HPDE6-E6E7 (cell line): Measurements from ENCODE around the gene SEC14L6.
"Not testable (repeated sequence)": the region's sequence is repeated elsewhere in the genome, so short reads cannot be mapped to it uniquely, and the experiment has no call there.

Source experiments
- DNase-seq: peaks from one replicate; pipeline ENCODE4 v3.0.0; 2011; ENCODE audit warnings: missing footprints; ENCODE audit errors: extremely low spot score

Gene SEC14L6

GRCh38 chr22:30566125-30566524, 19.6 kb upstream of the SEC14L6 start:
- no peak for DNase-seq

GRCh38 chr22:30565341-30565740, 18.8 kb upstream of the SEC14L6 start:
- no peak for DNase-seq

- DNase-seq = no peak
These were observed 18.2 kb upstream of the SEC14L6 start for GRCh38 chr22:30564761-30565119.

DNA sequence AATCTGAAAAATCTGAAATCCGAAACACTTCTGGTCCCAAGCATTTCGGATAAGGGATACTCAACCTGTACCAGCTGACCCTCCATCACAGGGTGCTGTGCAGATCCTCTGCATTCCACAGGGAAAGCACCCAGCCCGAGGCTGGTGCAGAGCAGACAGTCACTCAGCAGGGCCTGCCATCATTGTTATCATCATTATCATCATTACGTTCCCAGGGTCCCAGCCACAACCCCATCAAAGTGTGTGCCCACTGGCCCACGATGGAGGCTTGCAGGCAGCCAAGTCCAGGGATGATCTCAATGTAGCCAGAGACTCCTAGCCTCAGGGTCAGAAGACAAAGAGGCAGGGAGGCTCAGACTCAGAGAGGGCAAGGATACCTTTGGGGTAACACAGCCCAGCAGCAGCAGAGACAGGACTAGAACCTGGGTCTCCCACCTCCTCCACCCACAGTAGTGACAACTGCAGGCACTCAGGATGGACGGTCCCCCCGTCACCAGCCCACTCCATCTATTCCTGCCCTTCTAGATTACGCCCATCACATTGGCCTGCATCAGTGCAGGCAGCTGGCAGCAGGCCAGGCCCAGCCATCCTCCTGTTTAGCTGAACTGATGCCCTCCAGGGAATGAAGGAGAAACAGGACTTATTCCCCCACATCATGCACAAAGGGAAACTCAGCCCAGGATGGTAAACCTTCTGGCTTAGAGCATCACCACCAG, 17.7 kb upstream of the SEC14L6 start:
- no peak for DNase-seq

- peak; percentile 39 for DNase-seq
These were observed 15.8 kb upstream of the SEC14L6 start for GRCh38 chr22:30562366-30562765.

DNA sequence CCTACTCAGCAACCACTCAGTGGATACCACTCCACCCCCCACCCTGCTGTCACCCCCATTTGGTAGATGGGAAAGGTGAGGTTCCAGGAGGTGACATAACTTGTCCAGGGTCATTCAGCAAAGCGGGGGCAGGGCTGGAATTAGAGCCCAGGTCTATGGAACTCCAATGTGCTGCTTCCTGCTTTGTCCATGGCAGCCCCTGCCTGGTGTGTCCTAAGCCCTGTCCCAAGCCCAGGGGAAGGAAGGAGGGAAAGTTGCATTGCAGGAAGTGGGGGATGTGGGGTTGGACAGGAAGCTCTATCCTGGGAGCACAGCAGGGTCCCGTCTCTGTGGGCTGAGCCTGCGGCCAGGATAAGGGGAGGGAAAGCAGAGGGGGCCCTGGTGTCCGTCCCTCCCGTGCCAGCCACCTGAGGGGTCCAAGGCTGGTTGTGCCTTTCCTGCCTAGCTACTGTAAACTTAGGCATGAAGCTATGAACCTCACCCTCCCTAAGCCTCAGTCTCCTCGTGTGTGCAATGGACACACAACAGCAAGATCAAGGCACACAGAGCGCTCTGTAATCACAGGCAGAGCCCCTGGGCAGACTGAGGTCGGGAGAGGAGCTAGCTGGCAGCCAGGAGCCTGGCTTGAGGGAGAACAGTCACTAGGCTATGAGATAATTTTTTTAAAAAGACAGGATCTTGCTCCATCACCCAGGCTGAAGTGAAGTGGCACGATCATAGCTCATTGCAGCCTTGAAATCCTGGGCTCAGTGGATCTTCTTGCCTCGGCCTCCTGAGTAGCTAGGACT, 15.1 kb upstream of the SEC14L6 start:
- no peak for DNase-seq

GRCh38 chr22:30560643-30561202, 14.2 kb upstream of the SEC14L6 start:
- not testable (repeated sequence) for DNase-seq

GRCh38 chr22:30559889-30560288, 13.3 kb upstream of the SEC14L6 start:
- no peak for DNase-seq

DNA sequence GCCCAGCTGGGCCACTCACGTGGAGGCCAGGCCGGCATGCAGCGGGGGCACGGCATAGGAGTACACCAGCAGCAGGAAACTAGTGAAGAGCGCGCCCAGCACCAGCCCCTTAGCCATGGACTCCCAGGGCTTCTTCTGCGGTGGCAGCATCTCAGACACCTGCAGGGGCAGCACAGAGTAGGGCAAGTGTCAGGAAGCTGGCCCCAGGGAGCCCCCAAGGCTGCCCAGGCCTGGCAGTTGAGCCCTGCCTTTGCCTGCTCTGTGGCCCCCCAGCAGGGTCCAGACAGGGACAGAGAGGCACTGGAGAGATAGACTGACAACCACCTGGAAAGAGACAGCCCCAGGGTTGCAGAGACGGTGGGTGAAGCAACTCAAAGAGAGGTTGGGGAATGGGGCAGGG, 10.7 kb upstream of the SEC14L6 start:
- DNase-seq = no peak

DNA sequence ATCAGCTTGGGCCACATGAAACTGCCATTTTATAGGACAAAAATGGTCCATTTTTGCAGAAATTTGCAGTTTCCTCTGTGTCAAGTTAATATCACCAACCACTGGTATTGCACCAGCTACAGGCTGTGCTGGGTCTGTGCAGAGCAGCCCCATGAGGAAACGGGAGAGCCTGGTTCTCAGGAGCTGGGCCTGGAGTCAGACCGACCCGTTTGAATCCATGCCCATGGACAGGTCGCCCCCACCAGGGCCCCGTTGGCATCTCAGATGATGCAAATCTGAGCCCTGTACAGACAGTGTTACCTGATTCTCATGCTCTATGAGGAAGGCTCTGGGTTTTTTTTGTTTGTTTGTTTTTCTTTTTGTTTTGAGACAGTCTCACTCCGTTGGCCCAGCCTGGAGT, 9.8 kb upstream of the SEC14L6 start:
- no peak for DNase-seq

GRCh38 chr22:30555282-30556210, 9.0 kb upstream of the SEC14L6 start:
- no peak for DNase-seq

- DNase-seq = no peak
These were observed 7.4 kb upstream of the SEC14L6 start for GRCh38 chr22:30553971-30554370.

DNA sequence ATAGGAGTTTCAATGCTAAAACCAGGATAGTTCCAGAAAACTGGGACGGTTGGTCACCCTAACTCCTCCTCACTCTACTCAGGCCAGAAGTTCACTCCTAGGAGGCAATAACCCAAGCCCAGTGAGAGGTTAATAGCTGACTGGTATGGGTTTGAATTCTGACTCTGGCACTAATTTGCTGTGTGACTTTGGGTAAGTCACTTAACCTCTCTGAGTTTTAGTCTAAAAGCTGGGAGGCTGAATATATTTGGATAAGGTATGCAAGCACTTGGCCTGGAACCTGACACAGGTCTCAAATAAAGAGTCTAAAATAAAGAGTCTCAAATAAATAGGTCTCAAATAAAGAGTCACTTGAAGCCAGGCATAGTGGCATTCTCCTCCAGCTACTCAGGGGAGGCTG, 6.2 kb upstream of the SEC14L6 start:
- no peak for DNase-seq

GRCh38 chr22:30551813-30552212, 5.3 kb upstream of the SEC14L6 start:
- not testable (repeated sequence) for DNase-seq

DNA sequence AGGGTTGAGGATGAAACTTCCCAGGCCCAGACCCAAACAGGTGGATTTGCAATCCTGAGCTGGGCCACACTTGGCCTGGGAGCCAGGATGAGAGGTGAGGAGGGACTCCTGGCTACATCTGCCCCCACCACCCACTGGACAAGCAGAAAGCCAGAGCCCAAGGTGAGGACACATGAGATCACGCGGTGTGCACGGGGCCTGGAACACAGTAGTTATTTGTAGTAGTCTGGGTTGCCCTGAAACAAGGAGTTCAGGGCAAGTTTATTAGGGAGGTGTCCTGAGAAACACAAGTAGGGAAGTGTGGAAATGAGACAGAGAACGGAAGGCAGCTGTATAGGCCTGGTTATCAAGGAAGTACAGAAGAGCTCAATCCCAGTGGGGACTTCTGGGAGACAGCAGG, 647 bp upstream of the SEC14L6 start:
- no peak for DNase-seq

DNA sequence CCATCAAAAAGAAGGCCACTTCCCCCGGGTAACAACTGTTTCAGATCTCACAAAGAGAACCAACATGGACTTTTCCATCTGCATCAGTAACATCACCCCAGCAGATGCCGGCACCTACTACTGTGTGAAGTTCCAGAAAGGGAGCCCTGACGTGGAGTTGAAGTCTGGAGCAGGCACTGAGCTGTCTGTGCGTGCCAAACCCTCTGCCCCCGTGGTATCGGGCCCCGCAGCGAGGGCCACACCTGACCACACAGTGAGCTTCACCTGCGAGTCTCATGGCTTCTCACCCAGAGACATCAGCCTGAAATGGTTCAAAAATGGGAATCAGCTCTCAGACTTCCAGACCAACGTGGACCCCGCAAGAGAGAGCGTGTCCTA, 3.7 kb downstream of the SEC14L6 start:
- DNase-seq = no peak

- no peak for DNase-seq
These were observed 4.4 kb downstream of the SEC14L6 start for GRCh38 chr22:30541961-30542810.

- DNase-seq = not testable (repeated sequence)
These were observed 5.0 kb downstream of the SEC14L6 start for GRCh38 chr22:30541511-30541910.

GRCh38 chr22:30539368-30539767, 7.2 kb downstream of the SEC14L6 start:
- DNase-seq = no peak

- DNase-seq = no peak
These were observed 8.3 kb downstream of the SEC14L6 start for GRCh38 chr22:30538280-30538679.
